MCF 10A (cell line): ENCODE results near the gene RETN. TPM values are rescaled to one million over a fixed set of nuclear protein-coding genes. Genes with fewer than 3 reads are reported as not detected.

Experiments used
- BruUV-seq: library from RNA; stranded (reverse); fragments of 400-500 nt; replicated peaks from 2 replicates; lab custom pipeline; 2021; lab: Mats Ljungman, UMichigan
- CTCF ChIA-PET: fragments of 300-600 bp; sonication (Branson Sonifier 250); formaldehyde crosslinking; extraction: SDS; loops from one replicate; lab custom pipeline; 2021; ENCODE audit warnings: antibody characterized with exemption, inconsistent platforms; lab: Yijun Ruan, JAX
- POLR2A ChIA-PET: fragments of 300-600, 350-650 bp; sonication (Branson Sonifier 250); formaldehyde crosslinking; extraction: SDS; loops from one replicate; lab custom pipeline; 2020; ENCODE audit warnings: antibody characterized with exemption, inconsistent platforms; lab: Yijun Ruan, JAX
- DNase-seq: peaks from one replicate; pipeline ENCODE4 v3.0.0-alpha.2; 2018; ENCODE audit not compliant: unreplicated experiment
- H3K27ac Mint-ChIP-seq: one replicate; pipeline ENCODE4 v1.8.0; 2022; ENCODE audit warnings: mild to moderate bottlenecking, low read depth, mixed read lengths; ENCODE audit not compliant: unreplicated experiment
- H3K27me3 Mint-ChIP-seq: one replicate; pipeline ENCODE4 v1.8.0; 2022; ENCODE audit warnings: mixed read lengths; ENCODE audit not compliant: insufficient read depth, unreplicated experiment
- H3K36me3 Mint-ChIP-seq: one replicate; pipeline ENCODE4 v1.8.0; 2022; ENCODE audit warnings: mild to moderate bottlenecking, moderate library complexity, mixed read lengths; ENCODE audit not compliant: insufficient read depth, unreplicated experiment
- H3K4me1 Mint-ChIP-seq: one replicate; pipeline ENCODE4 v1.8.0; 2022; ENCODE audit warnings: mixed read lengths; ENCODE audit not compliant: insufficient read depth, unreplicated experiment
- H3K4me3 Mint-ChIP-seq: one replicate; pipeline ENCODE4 v1.8.0; 2022; ENCODE audit warnings: mild to moderate bottlenecking, moderate library complexity, mixed read lengths; ENCODE audit not compliant: unreplicated experiment
- H3K9me3 Mint-ChIP-seq: one replicate; pipeline ENCODE4 v1.8.0; 2022; ENCODE audit warnings: mixed read lengths; ENCODE audit not compliant: unreplicated experiment
- CTCF ChIP-seq: fragments of 200-600 bp; IDR thresholded peaks from one replicate; pipeline ENCODE4 v1.8.0; 2022; ENCODE audit warnings: antibody characterized with exemption, mild to moderate bottlenecking; ENCODE audit not compliant: unreplicated experiment
- intact Hi-C: fragments of 100-400 bp; cut with micrococcal nuclease; formaldehyde crosslinking; loops from 2 replicates; pipeline ENCODE4 v1.14.1; 2022
- total RNA-seq: library from RNA; stranded (reverse); gene quantifications from 2 replicates; pipeline ENCODE4 v1.2.3, GENCODE V29; 2022

RETN gene
- total RNA-seq, 1 experiment from 2014 or later = not detected

- no peak overlapping the region for H3K4me3 Mint-ChIP-seq
- no TSS peak for BruUV-seq
- no peak overlapping the region for H3K27ac Mint-ChIP-seq
- no peak for TF ChIP-seq CTCF
- DNase-seq = no peak
- peaks cover 4% of the 10 kb centered on the region for H3K27me3 Mint-ChIP-seq
- H3K36me3 Mint-ChIP-seq = peaks cover 2% of the 10 kb centered on the region
- intact Hi-C loops = no loop called here
- no peaks in the 10 kb centered on the region for H3K9me3 Mint-ChIP-seq
- no peaks in the 10 kb centered on the region for H3K4me1 Mint-ChIP-seq
- ChIA-PET POLR2A (no interaction called here), CTCF (interaction anchor here (0.6 kb wide), 1 partner anchor 134 kb away, joined by 3 read pairs; no protein-coding TSS in a partner anchor)
Observed at GRCh38 chr19:7691497-7691896, 22.6 kb downstream of the RETN start.

- Mint-ChIP-seq H3K4me3 (no peak overlapping the region), H3K9me3 (no peaks in the 10 kb centered on the region), H3K36me3 (peaks cover 6% of the 10 kb centered on the region), H3K27me3 (peaks cover 15% of the 10 kb centered on the region), H3K27ac (no peak overlapping the region), H3K4me1 (no peaks in the 10 kb centered on the region)
- ChIA-PET POLR2A (no interaction called here), CTCF (no interaction called here)
- TF ChIP-seq CTCF = no peak
- intact Hi-C loops = no loop called here
- BruUV-seq = no TSS peak
- no peak for DNase-seq
Observed at GRCh38 chr19:7692417-7693088, 23.7 kb downstream of the RETN start.

- H3K27me3 Mint-ChIP-seq = peaks cover 34% of the 10 kb centered on the region
- intact Hi-C loops = no loop called here
- H3K4me3 Mint-ChIP-seq = no peak overlapping the region
- CTCF ChIA-PET = interaction anchor here (0.7 kb wide), 1 partner anchor 10 kb away, joined by 5 read pairs; no protein-coding TSS in a partner anchor
- no peaks in the 10 kb centered on the region for H3K9me3 Mint-ChIP-seq
- no TSS peak for BruUV-seq
- no peak overlapping the region for H3K27ac Mint-ChIP-seq
- TF ChIP-seq CTCF = no peak
- DNase-seq = no peak
- POLR2A ChIA-PET = no interaction called here
- H3K36me3 Mint-ChIP-seq = peaks cover 6% of the 10 kb centered on the region
- H3K4me1 Mint-ChIP-seq = peaks cover 7% of the 10 kb centered on the region
Observed at GRCh38 chr19:7694499-7694898, 25.6 kb downstream of the RETN start.

GRCh38 chr19:7697721-7698287, 29.0 kb downstream of the RETN start:
- BruUV-seq = no TSS peak
- H3K36me3 Mint-ChIP-seq = peaks cover 6% of the 10 kb centered on the region
- CTCF ChIA-PET = interaction anchor here (0.6 to 2.2 kb wide), 2 partner anchors 15 to 17 kb away, joined by 3 to 8 read pairs; partner anchors contain the start of gene TRAPPC5
- H3K4me3 Mint-ChIP-seq = no peak overlapping the region
- no peaks in the 10 kb centered on the region for H3K9me3 Mint-ChIP-seq
- H3K27me3 Mint-ChIP-seq = peaks cover 47% of the 10 kb centered on the region
- H3K27ac Mint-ChIP-seq = no peak overlapping the region
- intact Hi-C loops = no loop called here
- peaks cover 10% of the 10 kb centered on the region for H3K4me1 Mint-ChIP-seq
- no peak for TF ChIP-seq CTCF
- no peak for DNase-seq
- POLR2A ChIA-PET = no interaction called here
